Cardiac ventricle fibroblast (primary cell): ENCODE measurements around the gene ARHGEF38. TPM values are rescaled to one million over a fixed set of nuclear protein-coding genes. Genes with fewer than 3 reads are reported as not detected.

Experiments used
- total RNA-seq: library from RNA; depleted of rRNA; stranded (reverse); fragments of >200 nt; gene quantifications from 2 replicates; pipeline ENCODE4 v1.2.3, GENCODE V29; 2015

ARHGEF38 gene, protein sequence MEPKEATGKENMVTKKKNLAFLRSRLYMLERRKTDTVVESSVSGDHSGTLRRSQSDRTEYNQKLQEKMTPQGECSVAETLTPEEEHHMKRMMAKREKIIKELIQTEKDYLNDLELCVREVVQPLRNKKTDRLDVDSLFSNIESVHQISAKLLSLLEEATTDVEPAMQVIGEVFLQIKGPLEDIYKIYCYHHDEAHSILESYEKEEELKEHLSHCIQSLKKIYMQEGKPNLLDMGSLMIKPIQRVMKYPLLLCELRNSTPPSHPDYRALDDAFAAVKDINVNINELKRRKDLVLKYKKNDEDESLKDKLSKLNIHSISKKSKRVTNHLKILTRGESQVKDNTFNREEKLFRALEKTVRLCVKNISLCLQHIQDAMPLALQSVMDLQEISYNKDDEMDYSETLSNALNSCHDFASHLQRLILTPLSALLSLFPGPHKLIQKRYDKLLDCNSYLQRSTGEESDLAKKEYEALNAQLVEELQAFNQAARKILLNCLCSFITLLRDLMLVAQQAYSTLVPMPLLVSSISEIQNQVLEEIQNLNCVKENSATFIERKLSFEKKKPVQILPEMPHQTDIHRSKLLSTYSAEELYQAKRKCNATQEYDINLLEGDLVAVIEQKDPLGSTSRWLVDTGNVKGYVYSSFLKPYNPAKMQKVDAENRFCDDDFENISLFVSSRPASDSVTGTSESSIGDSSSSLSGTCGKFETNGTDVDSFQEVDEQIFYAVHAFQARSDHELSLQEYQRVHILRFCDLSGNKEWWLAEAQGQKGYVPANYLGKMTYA
- total RNA-seq: 0.15 TPM in 1 of 2 replicates, not detected in the other

DNA sequence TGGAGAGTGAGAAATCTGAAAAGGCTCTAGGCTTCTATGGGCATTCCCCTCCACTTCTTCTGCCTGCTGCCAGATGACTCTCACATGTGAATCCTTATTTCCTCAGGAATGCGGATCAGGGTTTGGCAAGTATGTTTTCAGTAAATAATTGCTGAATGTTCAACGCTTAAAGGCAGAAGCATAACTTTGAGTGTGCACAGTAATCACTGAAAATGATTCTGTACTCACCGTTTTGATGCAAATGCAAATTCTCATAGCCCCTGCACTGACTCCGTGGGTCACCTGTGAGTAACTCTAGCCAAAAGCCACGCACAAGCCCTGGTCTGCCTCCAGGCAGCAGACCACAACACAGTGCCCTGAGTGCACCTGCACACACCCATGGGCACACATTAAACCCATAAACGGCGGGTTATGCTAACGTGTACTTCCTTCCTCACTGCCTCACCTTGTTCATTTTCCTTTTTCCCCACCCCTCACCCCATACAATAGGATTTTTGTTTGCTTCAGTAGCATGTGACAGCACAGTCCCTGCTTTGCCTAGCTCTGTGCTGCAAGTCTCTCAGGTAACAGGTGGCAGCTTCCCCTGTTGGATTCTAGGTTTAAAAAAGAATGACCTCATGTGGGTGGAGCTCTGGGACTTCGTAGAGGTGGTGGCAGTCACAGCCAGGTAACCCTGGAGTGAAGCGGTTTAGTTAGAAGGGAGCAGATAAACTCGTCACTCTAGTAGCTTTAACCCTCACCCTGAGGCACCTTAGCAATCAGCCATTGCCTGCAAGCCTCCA, at the start of gene ARHGEF38:
Gene ARHGEF38, plus strand, starts transcription at position 656 of the 782 bp plus-strand sequence. CDS start 146 bp downstream, outside the sequence.

DNA sequence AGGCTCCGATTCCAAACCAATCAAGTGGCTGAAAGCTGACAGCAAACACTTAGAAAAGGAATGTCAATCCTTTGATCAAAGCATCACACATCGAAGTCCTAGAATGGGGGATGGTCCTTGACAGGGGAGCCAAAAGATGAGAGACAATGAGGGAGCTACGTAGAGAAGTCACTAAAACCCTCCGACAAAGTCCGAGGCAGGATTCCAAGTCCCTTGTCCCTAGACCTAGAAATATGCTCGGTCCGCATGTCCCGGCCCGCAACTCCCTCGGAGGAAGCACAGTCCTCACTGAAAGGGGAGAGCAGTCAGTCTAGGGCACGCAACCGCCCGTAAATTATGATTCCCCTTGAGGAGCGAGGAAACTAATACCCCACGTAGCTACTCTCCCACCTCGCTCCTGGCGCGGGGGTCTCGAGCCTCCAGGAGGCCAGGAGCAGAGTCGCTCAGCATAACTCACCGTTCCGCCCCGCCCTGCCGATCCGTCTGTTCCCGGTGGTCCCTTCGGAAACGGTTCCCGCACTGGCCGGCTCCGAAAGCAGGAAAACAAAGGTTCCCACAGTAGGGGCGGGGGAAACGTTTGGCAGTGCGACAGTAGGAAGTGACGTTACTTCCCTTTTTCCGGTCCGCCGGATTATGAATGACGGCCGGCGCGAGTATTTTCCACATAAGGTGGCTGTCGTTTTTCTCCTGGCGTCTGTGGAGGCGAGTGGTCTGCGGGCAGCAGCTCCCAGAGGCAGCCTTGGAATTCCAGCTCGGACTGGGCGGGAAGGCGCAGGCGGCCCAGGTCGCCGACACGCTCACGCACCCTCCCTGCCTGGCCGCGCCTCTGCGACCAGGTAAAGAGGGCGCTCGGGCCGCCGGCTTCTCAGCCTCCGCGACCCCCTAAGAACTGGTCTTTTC, 156.0 kb downstream of the ARHGEF38 start, which contains the start of the genes GSTCD and INTS12:
Gene GSTCD, plus strand, starts transcription at position 604 of the 900 bp plus-strand sequence. CDS start 8,830 bp downstream, outside the sequence.
Gene INTS12, minus strand, starts transcription at position 509 of the 900 bp plus-strand sequence. CDS start 8,684 bp downstream, outside the sequence.

Other genes with a start within 250 kb of the ARHGEF38 start
- gene PPA2, start 78.6 kb upstream of the ARHGEF38 start, total RNA-seq: 52.0 and 62.3 TPM in 2 replicates
- gene INTS12, start 156.1 kb downstream of the ARHGEF38 start, total RNA-seq: 9.8 and 18.8 TPM in 2 replicates
- gene GSTCD, start 156.2 kb downstream of the ARHGEF38 start, total RNA-seq: 2.9 and 3.6 TPM in 2 replicates